ENCODE measurements around the gene ITGA2B. TPM values are rescaled to one million over a fixed set of nuclear protein-coding genes. Genes with fewer than 3 reads are reported as not detected.

ITGA2B gene
- total RNA-seq, 4 donors from 2014 or later = 0.31 to 1.2 (median 0.45) TPM; not detected in 1

DNA sequence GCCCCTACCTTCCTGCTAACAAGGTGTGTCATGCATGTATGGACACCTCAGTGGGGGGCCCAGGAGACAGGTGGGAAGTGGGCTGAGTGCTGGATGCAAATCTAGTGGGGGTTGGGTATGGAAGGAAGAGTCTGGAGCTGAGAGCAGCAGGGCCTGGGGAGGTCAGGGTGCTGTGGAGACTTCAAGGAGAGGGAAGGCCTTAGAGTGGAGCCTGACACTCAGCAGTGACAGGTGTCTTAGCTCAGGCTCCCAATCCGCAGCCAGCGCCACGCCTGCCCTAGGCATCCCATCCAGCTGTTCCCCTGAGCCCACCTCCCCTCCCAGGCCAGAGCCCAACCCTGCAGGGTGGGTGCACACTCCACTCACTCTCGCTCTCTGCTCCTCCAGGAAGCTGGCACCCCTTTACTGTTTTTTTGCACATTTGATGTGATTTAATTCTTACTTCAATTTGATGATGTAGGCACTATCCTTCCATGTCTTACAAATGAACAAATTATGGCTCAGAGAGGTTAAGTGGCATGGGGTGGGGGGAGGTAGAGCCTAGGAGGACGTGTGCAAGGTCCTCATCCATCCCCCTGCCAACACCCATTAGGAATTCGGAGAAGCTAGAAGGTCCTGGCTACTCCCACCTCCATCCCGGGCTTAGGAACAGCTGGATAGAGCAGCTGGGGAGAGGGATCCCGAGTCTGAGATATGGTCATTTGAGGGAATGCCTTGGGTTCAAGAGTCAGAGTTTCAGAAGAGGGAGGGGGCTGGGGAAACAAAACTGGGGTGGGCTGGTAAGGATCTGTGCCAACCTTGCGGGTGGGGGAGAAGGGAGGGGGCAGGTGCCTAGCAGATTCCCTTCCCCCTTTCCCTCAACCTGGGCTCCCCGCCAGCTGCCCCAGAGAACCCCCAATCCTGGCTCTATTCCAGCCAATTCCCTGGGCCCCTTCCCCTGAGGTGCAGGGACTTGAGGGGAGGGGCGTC, 27.9 kb downstream of the ITGA2B start:
- no peak for ATAC-seq
- no peaks in the 10 kb centered on the region for H3K36me3 ChIP-seq
- 56 to 60% methylated on average over 3 to 6 of the region's 11 CpGs for WGBS, 2 donors (ENCODE audit: low coverage in 1 of 2)

DNA sequence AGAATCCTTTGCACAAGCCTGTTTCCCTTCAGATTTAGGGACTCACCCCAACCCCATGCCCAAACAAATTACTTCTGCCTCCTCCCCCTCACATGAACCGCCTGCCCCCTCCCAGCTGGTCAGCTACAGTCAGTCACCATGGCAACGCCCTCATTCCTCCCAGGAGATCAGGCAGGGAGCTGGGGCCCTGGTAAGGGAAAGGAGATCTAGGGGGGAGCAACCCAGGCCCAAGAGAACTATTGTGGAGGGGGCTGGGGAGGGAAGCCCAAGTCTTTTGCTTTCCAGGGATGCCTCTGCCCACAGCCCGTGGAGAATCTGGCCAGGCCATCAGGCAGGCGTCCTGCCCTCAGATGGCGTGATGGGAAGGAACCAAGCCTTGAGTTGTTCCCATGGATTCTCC, 28.6 kb downstream of the ITGA2B start:
- Histone ChIP-seq H3K4me1 (peaks cover 0 to 37% (median 7%) of the 10 kb centered on the region in 3 donors), H3K27ac (no peak overlapping the region), H3K9me3 (no peaks in the 10 kb centered on the region), H3K36me3 (no peaks in the 10 kb centered on the region), H3K4me3 (no peak overlapping the region), H3K27me3 (peaks cover 14% of the 10 kb centered on the region)
- TF ChIP-seq, protein P1, sequence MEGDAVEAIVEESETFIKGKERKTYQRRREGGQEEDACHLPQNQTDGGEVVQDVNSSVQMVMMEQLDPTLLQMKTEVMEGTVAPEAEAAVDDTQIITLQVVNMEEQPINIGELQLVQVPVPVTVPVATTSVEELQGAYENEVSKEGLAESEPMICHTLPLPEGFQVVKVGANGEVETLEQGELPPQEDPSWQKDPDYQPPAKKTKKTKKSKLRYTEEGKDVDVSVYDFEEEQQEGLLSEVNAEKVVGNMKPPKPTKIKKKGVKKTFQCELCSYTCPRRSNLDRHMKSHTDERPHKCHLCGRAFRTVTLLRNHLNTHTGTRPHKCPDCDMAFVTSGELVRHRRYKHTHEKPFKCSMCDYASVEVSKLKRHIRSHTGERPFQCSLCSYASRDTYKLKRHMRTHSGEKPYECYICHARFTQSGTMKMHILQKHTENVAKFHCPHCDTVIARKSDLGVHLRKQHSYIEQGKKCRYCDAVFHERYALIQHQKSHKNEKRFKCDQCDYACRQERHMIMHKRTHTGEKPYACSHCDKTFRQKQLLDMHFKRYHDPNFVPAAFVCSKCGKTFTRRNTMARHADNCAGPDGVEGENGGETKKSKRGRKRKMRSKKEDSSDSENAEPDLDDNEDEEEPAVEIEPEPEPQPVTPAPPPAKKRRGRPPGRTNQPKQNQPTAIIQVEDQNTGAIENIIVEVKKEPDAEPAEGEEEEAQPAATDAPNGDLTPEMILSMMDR (IDR thresholded peaks at IDR 0.05) = no peak
- TF ChIP-seq POLR2AphosphoS5 (IDR thresholded peaks at IDR 0.05) (no peak), EP300 (IDR thresholded peaks at IDR 0.05) (no peak), POLR2A (IDR thresholded peaks at IDR 0.05) (no peak)
- ATAC-seq = no peak
- WGBS, 2 donors (ENCODE audit: low coverage in 1 of 2) = 28 to 60% methylated on average over 1 to 2 of the region's 5 CpGs

More for the DNA sequence above, 27.9 kb downstream of the ITGA2B start:
- H3K4me1 ChIP-seq = peaks cover 0 to 37% (median 7%) of the 10 kb centered on the region in 3 donors
- H3K27me3 ChIP-seq = peaks cover 19% of the 10 kb centered on the region
- H3K27ac ChIP-seq = no peak overlapping the region
- no peaks in the 10 kb centered on the region for H3K9me3 ChIP-seq
- H3K4me3 ChIP-seq = no peak overlapping the region
- no peak for TF ChIP-seq POLR2A (IDR thresholded peaks at IDR 0.05)
- TF ChIP-seq, protein P1 (IDR thresholded peaks at IDR 0.05) = no peak
- no peak for TF ChIP-seq POLR2AphosphoS5 (IDR thresholded peaks at IDR 0.05)
- no peak for TF ChIP-seq EP300 (IDR thresholded peaks at IDR 0.05)

DNA sequence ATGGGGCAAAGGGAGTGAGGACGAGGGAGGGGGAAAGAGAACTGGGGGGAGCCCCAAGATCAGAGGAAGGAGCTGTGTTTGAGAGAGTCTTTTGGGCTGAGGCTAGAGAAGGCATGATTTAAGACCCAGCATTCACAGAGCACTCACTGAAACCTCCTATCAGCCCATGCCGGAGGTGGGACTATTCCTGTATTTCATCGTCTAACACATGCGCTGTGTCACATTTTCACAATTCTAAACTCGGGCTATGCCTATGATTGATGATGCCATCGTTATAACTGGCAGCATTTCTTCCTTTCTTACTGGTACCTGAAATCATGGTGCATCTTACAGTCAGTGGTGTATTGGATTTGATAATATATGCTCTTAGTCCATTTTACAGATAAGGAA, 29.3 kb downstream of the ITGA2B start:
- WGBS, 2 donors (ENCODE audit: low coverage in 1 of 2) = 32 to 48% methylated on average over 5 of the region's 6 CpGs

DNA sequence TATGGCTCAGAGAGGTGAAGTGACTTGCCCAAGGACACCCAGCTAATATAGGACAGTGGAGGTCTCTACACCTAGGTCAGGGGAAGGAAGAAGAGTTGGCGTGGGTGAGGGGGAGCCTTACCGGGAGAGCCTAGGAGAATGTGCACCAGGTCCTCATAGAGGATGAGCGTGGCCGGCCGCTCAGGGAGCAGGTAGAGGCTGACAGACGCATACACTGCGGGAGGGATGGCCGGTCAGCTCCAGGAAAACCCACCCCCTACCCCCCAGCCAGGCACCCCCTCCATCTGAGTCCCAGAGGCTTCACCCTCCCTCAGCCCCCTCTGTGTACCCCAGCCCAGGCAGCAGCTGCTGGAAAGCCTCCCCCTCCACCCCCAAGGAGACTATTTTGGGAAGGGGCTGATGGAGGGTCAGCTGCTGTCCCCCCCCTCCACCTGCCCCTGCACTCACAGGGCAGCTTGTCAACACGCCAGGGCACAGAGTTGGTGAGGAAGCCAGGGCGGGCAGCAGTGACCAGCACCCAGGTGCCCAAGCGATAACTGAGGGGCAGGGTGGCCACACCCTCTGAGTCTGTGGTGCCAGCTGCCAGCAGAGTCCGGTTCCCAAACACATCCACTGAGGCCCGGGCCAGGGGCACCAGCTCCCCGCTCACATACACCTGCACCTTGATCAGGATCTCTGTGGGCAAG, 29.8 kb downstream of the ITGA2B start:
- WGBS, 2 donors (ENCODE audit: low coverage in 1 of 2) = 80% methylated on average over 6 of the region's 14 CpGs; no CpG with 5 or more reads in 1 of the 2 donors

More for the DNA sequence above, 29.3 kb downstream of the ITGA2B start:
- Histone ChIP-seq H3K4me1 (peaks cover 0 to 37% (median 7%) of the 10 kb centered on the region in 3 donors), H3K36me3 (no peaks in the 10 kb centered on the region), H3K4me3 (no peak overlapping the region), H3K9me3 (no peaks in the 10 kb centered on the region), H3K27me3 (peaks cover 12% of the 10 kb centered on the region), H3K27ac (no peak overlapping the region)
- ATAC-seq = no peak
- no peak for TF ChIP-seq EP300 (IDR thresholded peaks at IDR 0.05)
- TF ChIP-seq POLR2A (IDR thresholded peaks at IDR 0.05) = no peak

DNA sequence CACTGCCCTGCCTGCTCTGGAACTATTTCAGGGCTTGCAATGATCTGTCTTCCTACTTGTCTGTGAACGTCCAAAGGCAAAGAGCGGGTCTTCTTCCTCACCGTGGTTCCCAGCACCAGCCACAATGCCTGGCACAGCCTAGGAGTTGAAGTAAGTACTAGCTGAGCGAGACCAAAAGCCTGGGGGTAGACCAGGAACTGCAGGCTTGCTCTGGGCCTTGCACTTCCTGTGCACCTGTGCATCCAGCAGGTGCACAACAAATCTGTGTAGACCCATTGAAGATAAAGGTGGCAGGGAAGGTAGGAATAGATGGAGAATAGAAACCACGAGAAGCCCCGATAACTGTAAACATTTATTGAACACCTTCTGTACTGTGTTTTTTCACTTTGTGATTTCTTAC, 30.4 kb downstream of the ITGA2B start:
- WGBS, 2 donors (ENCODE audit: low coverage in 1 of 2) = 79 to 80% methylated on average over 2 to 6 of the region's 6 CpGs

More for the DNA sequence above, 29.8 kb downstream of the ITGA2B start:
- H3K27me3 ChIP-seq = peaks cover 12% of the 10 kb centered on the region
- no peaks in the 10 kb centered on the region for H3K9me3 ChIP-seq
- TF ChIP-seq POLR2A (IDR thresholded peaks at IDR 0.05) = no peak
- no peak for TF ChIP-seq POLR2AphosphoS5 (IDR thresholded peaks at IDR 0.05)
- TF ChIP-seq, protein P1 (IDR thresholded peaks at IDR 0.05) = no peak
- no peak for TF ChIP-seq EP300 (IDR thresholded peaks at IDR 0.05)
- ATAC-seq = no peak
- peaks cover 0 to 37% (median 7%) of the 10 kb centered on the region in 3 donors for H3K4me1 ChIP-seq
- no peak overlapping the region for H3K4me3 ChIP-seq
- H3K27ac ChIP-seq = no peak overlapping the region
- H3K36me3 ChIP-seq = no peaks in the 10 kb centered on the region

More for the DNA sequence above, 30.4 kb downstream of the ITGA2B start:
- H3K27ac ChIP-seq = no peak overlapping the region
- H3K4me1 ChIP-seq = peaks cover 0 to 33% (median 5%) of the 10 kb centered on the region in 3 donors
- H3K4me3 ChIP-seq = no peak overlapping the region
- H3K36me3 ChIP-seq = no peaks in the 10 kb centered on the region
- TF ChIP-seq EP300 (IDR thresholded peaks at IDR 0.05) (no peak), POLR2A (IDR thresholded peaks at IDR 0.05) (no peak), POLR2AphosphoS5 (IDR thresholded peaks at IDR 0.05) (no peak)
- TF ChIP-seq, protein P1 (IDR thresholded peaks at IDR 0.05) = no peak
- ATAC-seq = no peak
- H3K27me3 ChIP-seq = peaks cover 12% of the 10 kb centered on the region
- H3K9me3 ChIP-seq = no peaks in the 10 kb centered on the region
